CD4-positive, alpha-beta memory T cell (primary cell): ENCODE measurements around the gene HES1. TPM values are rescaled to one million over a fixed set of nuclear protein-coding genes. Genes with fewer than 3 reads are reported as not detected.

Experiments
- CTCF ChIA-PET: fragments of 350-600 bp; sonication (Branson Sonifier 250); formaldehyde crosslinking; loops from one replicate; lab custom pipeline; 2021; ENCODE audit warnings: inconsistent platforms; ENCODE audit not compliant: partially characterized antibody; lab: Charles Lee
- POLR2A ChIA-PET: fragments of 350-600 bp; sonication (Branson Sonifier 250); formaldehyde crosslinking; loops from one replicate; lab custom pipeline; 2021; ENCODE audit not compliant: partially characterized antibody; lab: Charles Lee
- DNase-seq, 5 donors: peaks; one replicate each; pipeline versions ENCODE4 v3.0.0 to v3.0.0-alpha.2; 2020 to 2022; ENCODE audit warnings: mixed read lengths in 1 of 5
- H3K27ac ChIP-seq: one replicate; pipeline ENCODE4 v1.7.0; 2013; ENCODE audit warnings: low read depth, low read length
- H3K27me3 ChIP-seq: 2 replicates; pipeline ENCODE4 v1.7.0; 2013; ENCODE audit warnings: mild to moderate bottlenecking, low read length, moderate library complexity; ENCODE audit not compliant: insufficient read depth
- H3K36me3 ChIP-seq: 2 replicates; pipeline ENCODE4 v1.7.0; 2013; ENCODE audit warnings: mild to moderate bottlenecking, low read length, moderate library complexity; ENCODE audit not compliant: insufficient read depth
- H3K4me1 ChIP-seq: 2 replicates; pipeline ENCODE4 v1.7.0; 2013; ENCODE audit warnings: mild to moderate bottlenecking, low read length, moderate library complexity; ENCODE audit not compliant: insufficient read depth
- H3K4me3 ChIP-seq, 2 donors: one replicate each; pipeline ENCODE4 v1.7.0; 2013; ENCODE audit warnings: low read length in 2 of 2, mild to moderate bottlenecking in 1 of 2
- H3K9me3 ChIP-seq, 2 donors: one replicate each; pipeline ENCODE4 v1.7.0; 2013; ENCODE audit warnings: low read length in 2 of 2, control low read depth in 1 of 2; ENCODE audit not compliant: control insufficient read depth in 1 of 2
- H3K27ac Mint-ChIP-seq, 7 donors: one replicate each; pipeline ENCODE4 v1.8.0; 2020 to 2021; ENCODE audit warnings: mixed read lengths in 7 of 7, mild to moderate bottlenecking in 6 of 7, inconsistent platforms in 3 of 7, moderate library complexity in 3 of 7
- H3K27me3 Mint-ChIP-seq, 2 donors: one replicate each; pipeline ENCODE4 v1.8.0; 2020 to 2021; ENCODE audit warnings: mixed read lengths in 2 of 2
- H3K36me3 Mint-ChIP-seq, 2 donors: one replicate each; pipeline ENCODE4 v1.8.0; 2020 to 2021; ENCODE audit warnings: mixed read lengths in 2 of 2, inconsistent platforms in 1 of 2, mild to moderate bottlenecking in 1 of 2
- H3K4me1 Mint-ChIP-seq, 4 donors: one replicate each; pipeline ENCODE4 v1.8.0; 2020 to 2021; ENCODE audit warnings: mixed read lengths in 4 of 4, mild to moderate bottlenecking in 1 of 4
- H3K4me3 Mint-ChIP-seq, 8 donors: one replicate each; pipeline ENCODE4 v1.8.0; 2020 to 2021; ENCODE audit warnings: mixed read lengths in 8 of 8, mild to moderate bottlenecking in 7 of 8, moderate library complexity in 6 of 8, inconsistent platforms in 3 of 8
- H3K9me3 Mint-ChIP-seq, 8 donors: one replicate each; pipeline ENCODE4 v1.8.0; 2020 to 2021; ENCODE audit warnings: mixed read lengths in 8 of 8, mild to moderate bottlenecking in 5 of 8, inconsistent platforms in 3 of 8, moderate library complexity in 1 of 8
- intact Hi-C: fragments of 100-400 bp; cut with micrococcal nuclease; formaldehyde crosslinking; loops from one replicate; pipeline ENCODE4 v1.15.1; 2023
- polyA plus RNA-seq, 2 donors: library from polyadenylated mRNA; unstranded; fragments of 300-500 nt; fragmentation: Illumina TruSeq; gene quantifications; one replicate each; pipeline ENCODE4 v1.2.3, GENCODE V29; 2021
- total RNA-seq, 2 experiments: library from RNA; stranded (reverse); gene quantifications; one replicate each; pipeline ENCODE4 v1.2.3, GENCODE V29; 2021

The HES1 gene
- total and polyA plus RNA-seq, 4 experiments from 2014 or later: 0.11 to 0.50 TPM; not detected in 2

DNA sequence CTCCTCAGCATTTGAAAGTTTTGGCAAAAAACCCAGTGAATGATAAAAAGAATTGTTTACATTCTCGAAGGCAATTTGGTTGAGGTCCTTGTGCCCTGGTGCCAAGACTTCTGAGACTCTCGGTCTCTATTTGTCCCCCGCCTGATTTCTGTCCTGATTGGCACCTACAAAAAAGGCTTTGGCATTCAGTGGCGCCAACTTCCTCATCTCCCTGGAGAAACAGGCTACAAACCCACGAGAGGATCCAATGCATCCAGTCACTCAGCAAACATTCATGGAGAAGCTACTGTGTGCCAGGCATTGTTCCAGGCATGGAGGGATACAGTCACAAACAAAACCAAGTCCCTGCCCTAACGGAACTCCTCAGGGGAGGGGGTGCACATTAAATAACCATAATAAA, 42.7 kb downstream of the HES1 start:
- Mint-ChIP-seq H3K9me3 (peaks cover 0 to 2% (median 0%) of the 10 kb centered on the region in 8 donors), H3K36me3 (no peaks in the 10 kb centered on the region), H3K27me3 (peaks cover 8 to 11% of the 10 kb centered on the region in 2 donors), H3K27ac (no peak overlapping the region), H3K4me1 (no peaks in the 10 kb centered on the region), H3K4me3 (no peak overlapping the region)
- Histone ChIP-seq H3K36me3 (no peaks in the 10 kb centered on the region), H3K27ac (no peak overlapping the region), H3K27me3 (no peaks in the 10 kb centered on the region), H3K4me3 (no peak overlapping the region), H3K9me3 (no peaks in the 10 kb centered on the region), H3K4me1 (no peaks in the 10 kb centered on the region)
- no peak for DNase-seq
- intact Hi-C loops: no loop called here
- POLR2A ChIA-PET: no interaction called here
- CTCF ChIA-PET: no interaction called here

DNA sequence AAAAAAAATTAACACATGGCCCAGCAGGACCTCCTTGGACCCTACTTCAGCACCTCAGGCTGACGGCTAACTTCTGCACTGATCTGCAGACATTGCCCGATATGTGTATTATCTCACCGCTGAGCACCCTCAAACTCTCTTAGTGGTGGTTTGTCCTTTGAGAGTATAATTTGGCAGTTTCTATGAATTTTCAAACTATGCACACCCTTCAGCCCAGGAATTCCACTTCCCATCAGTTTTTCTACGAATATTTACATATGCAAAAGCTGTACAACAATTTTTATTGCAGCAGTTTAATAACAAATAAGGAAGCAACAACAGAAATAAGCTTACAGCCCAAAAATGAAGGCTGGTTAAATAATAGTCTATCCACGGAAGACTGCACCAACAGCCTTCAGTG, 44.6 kb downstream of the HES1 start:
- no peak overlapping the region for H3K4me3 ChIP-seq
- no peak for DNase-seq
- Mint-ChIP-seq H3K36me3 (no peaks in the 10 kb centered on the region), H3K27me3 (peaks cover 5 to 8% of the 10 kb centered on the region in 2 donors), H3K9me3 (no peaks in the 10 kb centered on the region), H3K4me3 (no peak overlapping the region), H3K27ac (no peak overlapping the region), H3K4me1 (no peaks in the 10 kb centered on the region)
- ChIA-PET CTCF (interaction anchor here (1.7 kb wide), 1 partner anchor 135 kb away, joined by 5 read pairs; no protein-coding TSS in a partner anchor), POLR2A (no interaction called here)
- no peaks in the 10 kb centered on the region for H3K27me3 ChIP-seq
- no peaks in the 10 kb centered on the region for H3K36me3 ChIP-seq
- H3K4me1 ChIP-seq: no peaks in the 10 kb centered on the region
- no peaks in the 10 kb centered on the region for H3K9me3 ChIP-seq
- intact Hi-C loops: no loop called here
- no peak overlapping the region for H3K27ac ChIP-seq

DNA sequence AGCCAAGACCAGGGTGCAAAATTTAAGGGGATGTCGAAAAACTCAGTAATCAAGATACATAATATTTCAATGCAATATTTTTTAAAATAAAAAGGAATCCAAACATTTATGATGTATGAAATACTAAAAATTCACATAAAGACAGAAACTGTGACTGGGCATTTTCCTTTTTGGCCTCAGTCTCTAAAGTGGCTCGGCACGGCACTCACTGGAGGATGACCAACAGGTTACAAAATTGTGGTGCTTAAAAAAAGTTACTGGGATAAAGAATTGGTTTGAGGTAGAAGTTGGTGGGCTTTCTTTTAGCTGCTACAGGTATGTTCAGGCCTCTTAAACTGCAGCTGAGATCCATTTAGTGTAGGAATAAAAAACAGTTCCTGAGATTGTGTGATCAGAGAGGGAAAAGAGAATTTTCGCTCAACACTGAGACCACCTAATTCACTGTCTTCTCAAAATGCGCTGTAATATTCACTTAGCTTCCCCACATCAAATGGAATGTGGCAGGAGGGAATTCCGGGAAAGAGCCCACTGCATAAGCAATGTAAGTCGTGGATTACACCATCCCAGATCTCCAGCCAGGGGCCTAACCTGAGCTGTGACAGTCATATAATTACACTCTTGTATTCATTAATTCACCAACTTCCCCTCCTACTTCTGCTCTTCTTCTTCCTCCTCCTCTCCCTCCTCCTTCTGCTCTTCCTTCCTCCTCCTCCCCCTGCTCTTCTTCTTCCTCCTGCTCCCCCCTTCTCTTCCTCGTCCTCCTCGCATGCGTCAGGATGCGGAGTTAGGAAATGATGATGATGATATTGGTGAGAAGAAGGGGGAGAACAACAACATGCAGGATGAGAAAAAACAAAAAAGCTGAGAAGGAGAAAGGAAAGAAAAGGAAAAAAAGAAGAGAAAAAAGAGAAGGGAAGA, 45.9 kb downstream of the HES1 start:
- no peak for DNase-seq
- CTCF ChIA-PET: no interaction called here
- Histone ChIP-seq H3K36me3 (no peaks in the 10 kb centered on the region), H3K27me3 (no peaks in the 10 kb centered on the region), H3K27ac (no peak overlapping the region), H3K9me3 (no peaks in the 10 kb centered on the region), H3K4me3 (no peak overlapping the region), H3K4me1 (no peaks in the 10 kb centered on the region)
- POLR2A ChIA-PET: no interaction called here
- H3K27ac Mint-ChIP-seq: no peak overlapping the region
- intact Hi-C loops: no loop called here
- no peak overlapping the region for H3K4me3 Mint-ChIP-seq
- no peaks in the 10 kb centered on the region for H3K36me3 Mint-ChIP-seq
- H3K9me3 Mint-ChIP-seq: no peaks in the 10 kb centered on the region
- H3K4me1 Mint-ChIP-seq: no peaks in the 10 kb centered on the region
- H3K27me3 Mint-ChIP-seq: peaks cover 5 to 8% of the 10 kb centered on the region in 2 donors

DNA sequence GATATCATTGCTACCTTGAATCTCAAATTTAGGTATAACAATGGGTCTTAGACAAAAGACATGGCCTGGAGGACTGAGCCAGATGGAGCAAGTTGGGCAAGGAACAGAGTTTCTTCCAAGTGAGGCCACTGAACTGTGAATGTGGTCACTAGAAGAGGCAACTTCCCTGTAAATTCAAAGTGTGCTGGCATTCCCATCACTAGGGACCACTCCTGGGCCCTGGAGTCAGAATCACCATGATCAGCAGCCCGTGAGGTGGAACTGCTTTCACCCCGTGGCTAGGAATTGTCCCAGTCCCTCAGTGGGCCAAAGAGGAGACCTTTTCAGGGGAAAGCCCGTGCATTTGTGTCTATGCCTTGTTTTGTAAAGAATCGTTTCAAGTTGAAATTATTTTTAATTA, 47.3 kb downstream of the HES1 start:
- intact Hi-C loops: no loop called here
- ChIA-PET POLR2A (no interaction called here), CTCF (no interaction called here)
- no peak overlapping the region for H3K27ac ChIP-seq
- no peaks in the 10 kb centered on the region for H3K36me3 ChIP-seq
- no peak overlapping the region for H3K4me3 ChIP-seq
- no peaks in the 10 kb centered on the region for H3K9me3 Mint-ChIP-seq
- H3K27me3 ChIP-seq: no peaks in the 10 kb centered on the region
- H3K9me3 ChIP-seq: no peaks in the 10 kb centered on the region
- no peak overlapping the region for H3K4me3 Mint-ChIP-seq
- H3K4me1 ChIP-seq: no peaks in the 10 kb centered on the region
- H3K4me1 Mint-ChIP-seq: peaks cover 0 to 2% (median 0%) of the 10 kb centered on the region in 4 donors
- H3K27ac Mint-ChIP-seq: no peak overlapping the region
- no peaks in the 10 kb centered on the region for H3K36me3 Mint-ChIP-seq
- DNase-seq: no peak
- peaks cover 6 to 7% of the 10 kb centered on the region in 2 donors for H3K27me3 Mint-ChIP-seq

DNA sequence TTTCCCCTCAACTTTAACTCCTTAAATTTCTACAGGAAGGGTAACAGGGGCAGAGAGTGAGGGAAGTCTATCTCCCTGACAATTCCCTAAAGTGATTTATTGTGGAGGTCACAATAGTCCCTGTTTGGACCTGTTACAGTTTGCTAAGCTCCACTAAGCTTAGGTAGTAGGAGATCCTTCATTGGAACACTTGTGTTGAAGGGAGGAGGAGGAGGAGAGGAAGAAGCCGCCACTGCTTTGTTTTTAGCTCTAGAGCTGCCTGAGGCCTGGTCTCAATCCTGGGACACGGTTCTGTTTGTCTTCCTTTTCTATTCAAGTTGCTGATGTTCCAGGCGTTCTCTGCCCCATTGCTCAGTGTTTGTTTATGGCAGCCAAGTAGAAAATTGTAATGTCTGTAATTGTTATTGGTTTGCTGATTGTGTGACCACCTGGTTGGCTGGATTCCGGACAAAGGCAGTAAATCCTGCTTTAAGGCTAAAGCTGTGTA, 48.4 kb downstream of the HES1 start:
- Mint-ChIP-seq H3K27me3 (peaks cover 4 to 5% of the 10 kb centered on the region in 2 donors), H3K9me3 (peaks cover 0 to 2% (median 0%) of the 10 kb centered on the region in 8 donors), H3K36me3 (no peaks in the 10 kb centered on the region), H3K4me1 (peaks cover 0 to 2% (median 0%) of the 10 kb centered on the region in 4 donors), H3K4me3 (no peak overlapping the region), H3K27ac (peak overlapping the region in 2 of 7 donors; percentile 12 to 30)
- H3K9me3 ChIP-seq: no peaks in the 10 kb centered on the region
- intact Hi-C loops: no loop called here
- CTCF ChIA-PET: no interaction called here
- no peaks in the 10 kb centered on the region for H3K36me3 ChIP-seq
- no peaks in the 10 kb centered on the region for H3K27me3 ChIP-seq
- no peak overlapping the region for H3K27ac ChIP-seq
- POLR2A ChIA-PET: no interaction called here
- no peaks in the 10 kb centered on the region for H3K4me1 ChIP-seq
- no peak overlapping the region for H3K4me3 ChIP-seq
- no peak for DNase-seq

DNA sequence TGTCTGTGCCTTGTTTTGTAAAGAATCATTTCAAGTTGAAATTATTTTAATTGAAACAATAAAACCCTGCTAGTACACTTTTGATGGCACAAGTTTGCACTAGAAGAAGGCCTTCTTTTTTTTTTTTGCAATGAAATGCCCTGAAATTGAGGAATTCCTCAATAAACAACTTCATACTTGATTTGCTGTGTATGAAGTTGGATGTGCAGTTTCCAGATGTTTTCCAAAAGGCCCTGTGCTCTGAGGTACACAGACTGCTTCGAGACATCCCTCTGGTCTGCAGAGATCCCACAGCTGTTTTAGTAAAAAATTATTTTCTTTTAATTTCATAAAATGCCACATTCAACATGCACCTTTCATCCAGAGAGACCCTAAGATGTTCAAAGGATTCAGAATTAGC, 48.9 kb downstream of the HES1 start:
- H3K4me1 Mint-ChIP-seq: peaks cover 0 to 2% (median 0%) of the 10 kb centered on the region in 4 donors
- Histone ChIP-seq H3K4me1 (no peaks in the 10 kb centered on the region), H3K4me3 (no peak overlapping the region), H3K9me3 (no peaks in the 10 kb centered on the region), H3K36me3 (no peaks in the 10 kb centered on the region), H3K27ac (no peak overlapping the region), H3K27me3 (no peaks in the 10 kb centered on the region)
- peaks cover 3 to 4% of the 10 kb centered on the region in 2 donors for H3K27me3 Mint-ChIP-seq
- no peaks in the 10 kb centered on the region for H3K36me3 Mint-ChIP-seq
- DNase-seq: no peak
- intact Hi-C loops: no loop called here
- no peak overlapping the region for H3K27ac Mint-ChIP-seq
- CTCF ChIA-PET: no interaction called here
- no peak overlapping the region for H3K4me3 Mint-ChIP-seq
- H3K9me3 Mint-ChIP-seq: peaks cover 0 to 2% (median 0%) of the 10 kb centered on the region in 8 donors
- POLR2A ChIA-PET: no interaction called here

DNA sequence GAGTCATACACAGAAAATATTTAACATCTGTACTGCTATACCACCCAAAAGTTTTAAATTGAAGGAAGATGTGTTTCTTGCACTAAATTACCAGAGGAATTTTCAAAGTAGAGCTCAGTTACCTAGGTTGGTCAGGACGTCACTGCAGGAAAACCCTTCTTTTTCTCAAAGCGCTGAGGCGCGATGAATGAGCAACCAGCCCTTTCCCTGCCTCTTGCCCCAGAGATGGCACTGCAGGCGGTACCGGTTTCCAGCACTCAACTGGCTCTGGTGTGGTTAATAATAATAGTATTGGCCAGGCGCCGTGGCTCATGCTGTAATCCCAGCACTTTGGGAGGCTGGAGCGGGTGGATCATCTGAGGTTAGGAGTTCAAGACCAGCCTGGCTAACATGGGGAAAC, 49.3 kb downstream of the HES1 start:
- H3K4me1 ChIP-seq: no peaks in the 10 kb centered on the region
- H3K27me3 Mint-ChIP-seq: peaks cover 3 to 4% of the 10 kb centered on the region in 2 donors
- H3K36me3 Mint-ChIP-seq: no peaks in the 10 kb centered on the region
- no peaks in the 10 kb centered on the region for H3K36me3 ChIP-seq
- POLR2A ChIA-PET: no interaction called here
- H3K27ac Mint-ChIP-seq: no peak overlapping the region
- no peaks in the 10 kb centered on the region for H3K9me3 ChIP-seq
- H3K27me3 ChIP-seq: no peaks in the 10 kb centered on the region
- H3K9me3 Mint-ChIP-seq: peaks cover 0 to 2% (median 0%) of the 10 kb centered on the region in 8 donors
- peaks cover 0 to 2% (median 0%) of the 10 kb centered on the region in 4 donors for H3K4me1 Mint-ChIP-seq
- intact Hi-C loops: no loop called here
- no peak overlapping the region for H3K4me3 ChIP-seq
- CTCF ChIA-PET: no interaction called here
- no peak overlapping the region for H3K4me3 Mint-ChIP-seq
- no peak for DNase-seq
- no peak overlapping the region for H3K27ac ChIP-seq
